ENCODE data around the gene CIBAR2. TPM values are rescaled to one million over a fixed set of nuclear protein-coding genes. Genes with fewer than 3 reads are reported as not detected.
"Not testable (repeated sequence)": the region's sequence is repeated elsewhere in the genome, so short reads cannot be mapped to it uniquely, and the experiment has no call there.

CIBAR2 gene
- total RNA-seq, 4 donors from 2014 or later: not detected

GRCh38 chr16:85126394-85126704 lies 14.1 kb upstream of the CIBAR2 start:
- intact Hi-C loops (cut with DNase I): no loop called here
- WGBS: 69% methylated on average over 6 of the region's 12 CpGs
- H3K4me3 ChIP-seq: no peak overlapping the region

GRCh38 chr16:85125570-85126393 lies 13.5 kb upstream of the CIBAR2 start:
- H3K36me3 ChIP-seq: no peaks in the 10 kb centered on the region
- no peak for DNase-seq (ENCODE audit: extremely low spot score)
- TF ChIP-seq POLR2A (IDR thresholded peaks at IDR 0.05; ENCODE audit: low read depth) (no peak), POLR2AphosphoS5 (IDR thresholded peaks at IDR 0.05) (peak in 1 of 2 donors; percentile 44)
- peak overlapping the region in 3 of 4 donors; percentile 34 to 54 (median 52) for H3K27ac ChIP-seq (replicated peaks in 1 of 4)
- intact Hi-C loops (cut with DNase I): no loop called here
- H3K9me3 ChIP-seq: no peaks in the 10 kb centered on the region
- 80% methylated on average over 8 of the region's 16 CpGs for WGBS
- peaks cover 34 to 56% (median 51%) of the 10 kb centered on the region in 4 donors for H3K4me1 ChIP-seq
- H3K27me3 ChIP-seq: no peaks in the 10 kb centered on the region
- no peak overlapping the region for H3K4me3 ChIP-seq

More at GRCh38 chr16:85126394-85126704, 14.1 kb upstream of the CIBAR2 start:
- no peaks in the 10 kb centered on the region for H3K36me3 ChIP-seq
- peaks cover 40 to 62% (median 56%) of the 10 kb centered on the region in 4 donors for H3K4me1 ChIP-seq
- TF ChIP-seq EP300 (IDR thresholded peaks at IDR 0.05) (no peak), POLR2AphosphoS5 (IDR thresholded peaks at IDR 0.05) (no peak), CTCF (IDR thresholded peaks at IDR 0.05) (no peak), POLR2A (IDR thresholded peaks at IDR 0.05; ENCODE audit: low read depth) (no peak)
- H3K27me3 ChIP-seq: no peaks in the 10 kb centered on the region
- H3K27ac ChIP-seq (replicated peaks in 1 of 4): peak overlapping the region; percentile 34 to 55 (median 48)
- no peak for DNase-seq (ENCODE audit: extremely low spot score)
- H3K9me3 ChIP-seq: no peaks in the 10 kb centered on the region

- Histone ChIP-seq H3K27ac (replicated peaks in 1 of 4) (peak overlapping the region in 3 of 4 donors; percentile 52 to 63 (median 60)), H3K9me3 (no peaks in the 10 kb centered on the region), H3K27me3 (no peaks in the 10 kb centered on the region), H3K4me3 (no peak overlapping the region), H3K4me1 (peaks cover 24 to 46% (median 41%) of the 10 kb centered on the region in 4 donors), H3K36me3 (no peaks in the 10 kb centered on the region)
- 95% methylated on average over 8 of the region's 11 CpGs for WGBS
- no peak for DNase-seq (ENCODE audit: extremely low spot score)
- intact Hi-C loops (cut with DNase I): no loop called here
- TF ChIP-seq CTCF (IDR thresholded peaks at IDR 0.05): no peak
- no peak for TF ChIP-seq POLR2AphosphoS5 (IDR thresholded peaks at IDR 0.05)
- TF ChIP-seq EP300 (IDR thresholded peaks at IDR 0.05): no peak
- TF ChIP-seq POLR2A (IDR thresholded peaks at IDR 0.05; ENCODE audit: low read depth): no peak
These were observed 12.5 kb upstream of the CIBAR2 start for GRCh38 chr16:85124636-85125346.

- intact Hi-C loops (cut with DNase I): no loop called here
- 70% methylated on average over 24 of the region's 34 CpGs for WGBS
- H3K27ac ChIP-seq (replicated peaks in 1 of 4): peak overlapping the region; percentile 37 to 63 (median 56)
- no peak overlapping the region for H3K4me3 ChIP-seq
- DNase-seq (ENCODE audit: extremely low spot score): no peak
- H3K9me3 ChIP-seq: no peaks in the 10 kb centered on the region
- peak in 1 of 2 donors; percentile 21 for TF ChIP-seq POLR2AphosphoS5 (IDR thresholded peaks at IDR 0.05)
- no peak for TF ChIP-seq EP300 (IDR thresholded peaks at IDR 0.05)
- peaks cover 23 to 39% (median 33%) of the 10 kb centered on the region in 4 donors for H3K4me1 ChIP-seq
- H3K27me3 ChIP-seq: no peaks in the 10 kb centered on the region
- no peaks in the 10 kb centered on the region for H3K36me3 ChIP-seq
These were observed 11.8 kb upstream of the CIBAR2 start for GRCh38 chr16:85123891-85124635.

- H3K27me3 ChIP-seq; H3K9me3 ChIP-seq; H3K36me3 ChIP-seq; DNase-seq (ENCODE audit: extremely low spot score); intact Hi-C loops (cut with DNase I); H3K4me3 ChIP-seq: not testable (repeated sequence)
- Histone ChIP-seq H3K27ac (replicated peaks in 1 of 4) (peak overlapping the region; percentile 37 to 63 (median 56)), H3K4me1 (peaks cover 23 to 36% (median 30%) of the 10 kb centered on the region in 4 donors)
- WGBS: 95% methylated on average over 5 of the region's 6 CpGs
These were observed 11.2 kb upstream of the CIBAR2 start for GRCh38 chr16:85123441-85123840.

- peaks cover 5 to 16% (median 10%) of the 10 kb centered on the region in 4 donors for H3K4me1 ChIP-seq
- intact Hi-C loops (cut with DNase I): no loop called here
- H3K4me3 ChIP-seq: no peak overlapping the region
- no peaks in the 10 kb centered on the region for H3K27me3 ChIP-seq
- DNase-seq (ENCODE audit: extremely low spot score): no peak
- no peak overlapping the region for H3K27ac ChIP-seq (replicated peaks in 1 of 4)
- 89% methylated on average over 3 of the region's 4 CpGs for WGBS
- H3K9me3 ChIP-seq: no peaks in the 10 kb centered on the region
- TF ChIP-seq POLR2AphosphoS5 (IDR thresholded peaks at IDR 0.05) (no peak), POLR2A (IDR thresholded peaks at IDR 0.05; ENCODE audit: low read depth) (no peak)
- no peaks in the 10 kb centered on the region for H3K36me3 ChIP-seq
These were observed 7.7 kb upstream of the CIBAR2 start for GRCh38 chr16:85120006-85120340.

All from esophagus muscularis mucosa (tissue), 4 donors.